A549 (cell line): ENCODE data around the gene HOXB4. TPM values are rescaled to one million over a fixed set of nuclear protein-coding genes. Genes with fewer than 3 reads are reported as not detected.

ENCODE experiments used
- ATAC-seq, 2 experiments: fragments of 200-7000 bp in 1 of 2; fragments of >200 bp in 1 of 2; cut with Nextera tagmentation in 1 of 2; cut with Tn5 transposase in 1 of 2; 3 replicates each; pipeline versions ENCODE4 v1.8.0 to v1.9.1; 2018 to 2020; ENCODE audit warnings: mild to moderate bottlenecking in 1 of 2, moderate library complexity in 1 of 2
- CTCF ChIA-PET: fragments of 300-600 bp; sonication (Branson Sonifier 250); formaldehyde crosslinking; extraction: SDS; loops from one replicate; lab custom pipeline; 2021; ENCODE audit warnings: antibody characterized with exemption, inconsistent platforms; lab: Yijun Ruan, JAX
- POLR2A ChIA-PET: fragments of 350-600 bp; formaldehyde crosslinking; extraction: SDS; loops from one replicate; lab custom pipeline; 2021; ENCODE audit warnings: antibody characterized with exemption, inconsistent platforms; lab: Yijun Ruan, JAX
- DNase-seq, 2 experiments: peaks; one replicate each; pipeline versions ENCODE4 v3.0.0 to v3.0.0-alpha.2; 2011 to 2016; ENCODE audit warnings: low read depth in 1 of 2, low spot score in 1 of 2
- FAIRE-seq: peaks from 2 replicates; lab custom pipeline; 2011; peaks lifted over from hg19 to GRCh38; lab: Jason Lieb, UNC
- H3K27ac ChIP-seq, 2 experiments: fragments of >200 bp; sonication (Bioruptor Twin); formaldehyde crosslinking; 3 replicates each; pipeline ENCODE4 v1.5.1; 2016 to 2017
- H3K4me1 ChIP-seq: fragments of >200 bp; sonication (Bioruptor Twin); formaldehyde crosslinking; 3 replicates; pipeline ENCODE4 v1.6.1; 2016
- H3K4me2 ChIP-seq: fragments of >200 bp; sonication (Bioruptor Twin); formaldehyde crosslinking; 3 replicates; pipeline ENCODE4 v1.6.1; 2016
- H3K4me3 ChIP-seq: fragments of >200 bp; sonication (Bioruptor Twin); formaldehyde crosslinking; 3 replicates; pipeline ENCODE4 v1.5.1; 2016
- H3K9me3 ChIP-seq: fragments of >200 bp; sonication (Bioruptor Twin); formaldehyde crosslinking; 3 replicates; pipeline ENCODE4 v1.6.1; 2016
- BHLHE40 ChIP-seq: IDR thresholded peaks from 2 replicates; pipeline ENCODE4 v1.6.1; 2012; ENCODE audit warnings: low read depth, low read length, inconsistent platforms
- CBX2 ChIP-seq: fragments of 200-600 bp; sonication (generic); IDR thresholded peaks from 2 replicates; pipeline ENCODE4 v1.6.1; 2016; ENCODE audit warnings: low read depth, mild to moderate bottlenecking, borderline replicate concordance
- CHD2 ChIP-seq: fragments of 150-350 bp; IDR thresholded peaks from 2 replicates; pipeline ENCODE4 v1.6.1; 2014; ENCODE audit warnings: low read length; ENCODE audit not compliant: partially characterized antibody
- EHMT2 ChIP-seq: fragments of 200-600 bp; sonication (generic); IDR thresholded peaks from 2 replicates; pipeline ENCODE4 v1.6.1; 2016; ENCODE audit warnings: antibody characterized with exemption, low read depth, mild to moderate bottlenecking, moderate library complexity
- FOSL2 ChIP-seq, 2 experiments: fragments of 450-650 bp in 1 of 2; fragments of >200 bp in 1 of 2; sonication (Bioruptor Twin) in 1 of 2; formaldehyde crosslinking; IDR thresholded peaks; 2 replicates each; pipeline versions ENCODE4 v1.5.0 to v1.6.1; 2016 to 2020; ENCODE audit warnings: mild to moderate bottlenecking in 1 of 2, moderate library complexity in 1 of 2
- FOXS1 ChIP-seq: fragments of 250-450 bp; sonication (Bioruptor Pico); IDR thresholded peaks from 2 replicates; pipeline ENCODE4 v1.5.0; 2020; ENCODE audit warnings: mild to moderate bottlenecking, moderate library complexity
- HOXB13 ChIP-seq: fragments of 250-450 bp; sonication (Bioruptor Pico); IDR thresholded peaks from 2 replicates; pipeline ENCODE4 v1.5.0; 2020; ENCODE audit warnings: low read depth, mild to moderate bottlenecking, moderate library complexity
- HOXB5 ChIP-seq: fragments of 250-450 bp; sonication (Bioruptor Pico); IDR thresholded peaks from 2 replicates; pipeline ENCODE4 v1.5.0; 2020; ENCODE audit warnings: mild to moderate bottlenecking, moderate library complexity
- JUN ChIP-seq, 2 experiments: fragments of >200 bp; sonication (Bioruptor Twin); formaldehyde crosslinking; IDR thresholded peaks; 2 replicates in 1 of 2; 3 replicates in 1 of 2; pipeline ENCODE4 v1.6.1; 2016 to 2017
- PHF8 ChIP-seq: fragments of 200-600 bp; sonication (generic); IDR thresholded peaks from 2 replicates; pipeline ENCODE4 v1.6.1; 2016; ENCODE audit warnings: low read depth, mild to moderate bottlenecking, antibody characterized with exemption, moderate library complexity, borderline replicate concordance
- POLR2A ChIP-seq: IDR thresholded peaks from 2 replicates; pipeline ENCODE4 v1.6.1; 2012; ENCODE audit warnings: mild to moderate bottlenecking, low read length
- RAD21 ChIP-seq, 2 experiments: fragments of >200 bp in 1 of 2; sonication (Bioruptor Twin) in 1 of 2; formaldehyde crosslinking in 1 of 2; IDR thresholded peaks in 1 of 2; conservative IDR thresholded peaks in 1 of 2; 2 replicates in 1 of 2; 3 replicates in 1 of 2; pipeline ENCODE4 v1.6.1; 2012 to 2018; ENCODE audit warnings: inconsistent platforms in 1 of 2
- RARB ChIP-seq: fragments of 250-450 bp; sonication (Bioruptor Pico); IDR thresholded peaks from 2 replicates; pipeline ENCODE4 v1.8.0; 2021; ENCODE audit warnings: mild to moderate bottlenecking, moderate library complexity
- ZNF302 ChIP-seq: fragments of 250-450 bp; sonication (Bioruptor Pico); IDR thresholded peaks from 2 replicates; pipeline ENCODE4 v1.9.0; 2021; ENCODE audit warnings: inconsistent platforms, mild to moderate bottlenecking, moderate library complexity
- ZSCAN20 ChIP-seq: fragments of 250-450 bp; sonication (Bioruptor Pico); IDR thresholded peaks from 2 replicates; pipeline ENCODE4 v1.8.0; 2022; ENCODE audit warnings: mild to moderate bottlenecking, moderate library complexity
- WGBS: methylation state at CpG from one replicate; pipeline ENCODE4 v1.1.6; 2017; ENCODE audit errors: missing lambda C conversion rate; 5-methylcytosine and 5-hydroxymethylcytosine counted together
- polyA plus RNA-seq, 4 experiments: library from polyadenylated mRNA; depleted of rRNA in 3 of 4; stranded (reverse); fragments of >200 nt; fragmentation: RNase III in 1 of 4; extraction: RNeasy Plus Mini Kit Qiagen cat#74134 plus additional on column Dnase treatment in 1 of 4; gene quantifications; 2 replicates in 3 of 4; 3 replicates in 1 of 4; pipeline ENCODE4 v1.2.3, GENCODE V29; 2011 to 2017
- TF ChIP-seq, protein P1 (sequence below): IDR thresholded peaks from 2 replicates; pipeline ENCODE4 v1.6.1; 2012
- TF ChIP-seq, protein P2 (sequence below): fragments of 150-350 bp; IDR thresholded peaks from 2 replicates; pipeline ENCODE4 v1.6.1; 2014; ENCODE audit warnings: low read depth, mild to moderate bottlenecking, low read length
- TF ChIP-seq, protein P3 (sequence below): fragments of >200 bp; sonication (Bioruptor Twin); formaldehyde crosslinking; IDR thresholded peaks from 2 replicates; pipeline ENCODE4 v1.6.1; 2016
- TF ChIP-seq, protein P4 (sequence below): fragments of 200-600 bp; sonication (generic); IDR thresholded peaks from 2 replicates; pipeline ENCODE4 v1.6.1; 2016; ENCODE audit warnings: antibody characterized with exemption, mild to moderate bottlenecking, moderate library complexity

The HOXB4 gene
- polyA plus RNA-seq, 2 of the 4 experiments (the other 2 are of a cell fraction) = 0.30 to 0.74 TPM

DNA sequence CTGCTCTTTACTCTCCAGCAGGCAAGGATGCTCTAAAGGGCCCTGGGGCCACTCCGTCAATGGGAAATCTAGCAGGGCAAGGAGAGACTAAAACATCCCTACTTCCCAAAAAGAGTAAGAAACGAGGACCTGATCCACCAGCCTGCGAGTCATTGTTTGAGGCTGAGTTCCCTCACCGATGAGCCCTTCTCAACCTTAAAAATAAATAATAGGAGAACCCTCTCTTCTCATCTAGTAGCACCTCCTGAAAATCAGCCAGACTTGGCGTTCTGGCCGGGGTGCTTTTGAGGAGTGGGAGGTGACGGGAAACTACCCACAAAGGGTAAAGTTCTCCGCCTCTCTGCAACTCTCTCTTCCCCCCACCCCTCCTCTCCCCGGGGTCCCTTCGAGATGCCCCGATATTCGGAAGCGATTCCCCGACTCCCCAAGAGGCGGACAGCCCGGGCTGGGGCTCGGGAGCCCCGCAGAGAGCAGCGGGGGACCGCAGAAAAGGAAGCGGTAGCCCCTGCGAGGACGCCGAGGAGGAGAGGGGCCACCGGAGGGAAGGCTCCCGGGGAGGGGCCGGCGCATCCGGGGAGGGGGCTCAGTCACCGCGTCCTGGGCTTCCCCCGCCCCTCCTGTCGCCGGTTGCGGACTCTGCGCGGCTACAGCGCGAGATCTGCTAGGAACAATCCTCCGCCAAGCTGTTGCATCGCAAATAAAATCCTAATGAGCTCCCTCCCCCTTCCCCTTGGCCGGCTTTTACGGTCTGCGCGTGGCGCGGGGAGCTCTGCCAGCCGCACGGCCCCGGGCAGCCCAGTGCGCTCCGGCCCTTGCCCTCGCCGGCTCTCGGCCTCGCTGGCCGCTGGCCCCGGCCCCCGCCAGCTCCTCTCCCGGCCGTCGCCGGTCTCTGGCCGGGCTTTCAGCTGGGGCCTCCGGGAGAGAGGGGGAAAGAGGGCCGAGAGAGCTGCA is 46.7 kb upstream of the HOXB4 start (continued):
- TF ChIP-seq JUN (IDR thresholded peaks at IDR 0.05) (0 out of 5 replicates have a peak, but pooled peaks of 1 of the 2 experiments have one; percentile 8), HOXB13 (CRISPR knock-in tag) (no peak), BHLHE40 (no peak), EHMT2 (no peak), ZNF302 (CRISPR knock-in tag) (no peak)
- TF ChIP-seq, protein P1, sequence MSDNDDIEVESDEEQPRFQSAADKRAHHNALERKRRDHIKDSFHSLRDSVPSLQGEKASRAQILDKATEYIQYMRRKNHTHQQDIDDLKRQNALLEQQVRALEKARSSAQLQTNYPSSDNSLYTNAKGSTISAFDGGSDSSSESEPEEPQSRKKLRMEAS = peak; percentile 20
- TF ChIP-seq, protein P2, sequence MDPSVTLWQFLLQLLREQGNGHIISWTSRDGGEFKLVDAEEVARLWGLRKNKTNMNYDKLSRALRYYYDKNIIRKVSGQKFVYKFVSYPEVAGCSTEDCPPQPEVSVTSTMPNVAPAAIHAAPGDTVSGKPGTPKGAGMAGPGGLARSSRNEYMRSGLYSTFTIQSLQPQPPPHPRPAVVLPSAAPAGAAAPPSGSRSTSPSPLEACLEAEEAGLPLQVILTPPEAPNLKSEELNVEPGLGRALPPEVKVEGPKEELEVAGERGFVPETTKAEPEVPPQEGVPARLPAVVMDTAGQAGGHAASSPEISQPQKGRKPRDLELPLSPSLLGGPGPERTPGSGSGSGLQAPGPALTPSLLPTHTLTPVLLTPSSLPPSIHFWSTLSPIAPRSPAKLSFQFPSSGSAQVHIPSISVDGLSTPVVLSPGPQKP = no peak

DNA sequence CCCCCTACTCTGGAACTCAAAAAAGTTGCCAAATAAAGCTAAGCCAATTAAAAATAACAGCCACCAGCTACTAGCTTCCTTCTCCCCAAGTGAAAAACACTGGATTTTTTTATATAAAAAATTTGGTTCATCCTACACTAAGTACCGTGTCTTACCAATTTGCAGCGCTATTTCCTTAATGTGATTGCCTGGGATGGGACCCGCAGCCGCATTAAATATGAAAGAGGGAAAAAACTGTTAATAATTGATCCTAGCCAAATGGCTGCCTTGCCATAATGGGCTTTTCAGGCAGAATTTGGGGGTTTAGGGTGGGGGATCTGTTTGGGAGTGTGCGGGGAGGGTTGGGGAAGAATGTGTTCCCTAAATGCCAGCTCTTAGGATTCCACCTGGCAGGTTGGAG is 46.0 kb upstream of the HOXB4 start:
- peaks cover 15% of the 10 kb centered on the region for H3K4me1 ChIP-seq
- WGBS = 88% methylated on average over 5 of the region's 5 CpGs
- DNase-seq = no peak
- no peak for TF ChIP-seq FOXS1 (CRISPR knock-in tag)
- TF ChIP-seq, protein P3, sequence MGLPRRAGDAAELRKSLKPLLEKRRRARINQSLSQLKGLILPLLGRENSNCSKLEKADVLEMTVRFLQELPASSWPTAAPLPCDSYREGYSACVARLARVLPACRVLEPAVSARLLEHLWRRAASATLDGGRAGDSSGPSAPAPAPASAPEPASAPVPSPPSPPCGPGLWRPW = no peak
- no peak for TF ChIP-seq RAD21 (conservative IDR thresholded peaks at IDR 0.05 in 1 of 2, IDR thresholded peaks at IDR 0.05 in 1 of 2)
- TF ChIP-seq FOSL2 (IDR thresholded peaks at IDR 0.05) = no peak
- TF ChIP-seq FOSL2 (CRISPR knock-in tag; IDR thresholded peaks at IDR 0.05) = no peak
- TF ChIP-seq, protein P4, sequence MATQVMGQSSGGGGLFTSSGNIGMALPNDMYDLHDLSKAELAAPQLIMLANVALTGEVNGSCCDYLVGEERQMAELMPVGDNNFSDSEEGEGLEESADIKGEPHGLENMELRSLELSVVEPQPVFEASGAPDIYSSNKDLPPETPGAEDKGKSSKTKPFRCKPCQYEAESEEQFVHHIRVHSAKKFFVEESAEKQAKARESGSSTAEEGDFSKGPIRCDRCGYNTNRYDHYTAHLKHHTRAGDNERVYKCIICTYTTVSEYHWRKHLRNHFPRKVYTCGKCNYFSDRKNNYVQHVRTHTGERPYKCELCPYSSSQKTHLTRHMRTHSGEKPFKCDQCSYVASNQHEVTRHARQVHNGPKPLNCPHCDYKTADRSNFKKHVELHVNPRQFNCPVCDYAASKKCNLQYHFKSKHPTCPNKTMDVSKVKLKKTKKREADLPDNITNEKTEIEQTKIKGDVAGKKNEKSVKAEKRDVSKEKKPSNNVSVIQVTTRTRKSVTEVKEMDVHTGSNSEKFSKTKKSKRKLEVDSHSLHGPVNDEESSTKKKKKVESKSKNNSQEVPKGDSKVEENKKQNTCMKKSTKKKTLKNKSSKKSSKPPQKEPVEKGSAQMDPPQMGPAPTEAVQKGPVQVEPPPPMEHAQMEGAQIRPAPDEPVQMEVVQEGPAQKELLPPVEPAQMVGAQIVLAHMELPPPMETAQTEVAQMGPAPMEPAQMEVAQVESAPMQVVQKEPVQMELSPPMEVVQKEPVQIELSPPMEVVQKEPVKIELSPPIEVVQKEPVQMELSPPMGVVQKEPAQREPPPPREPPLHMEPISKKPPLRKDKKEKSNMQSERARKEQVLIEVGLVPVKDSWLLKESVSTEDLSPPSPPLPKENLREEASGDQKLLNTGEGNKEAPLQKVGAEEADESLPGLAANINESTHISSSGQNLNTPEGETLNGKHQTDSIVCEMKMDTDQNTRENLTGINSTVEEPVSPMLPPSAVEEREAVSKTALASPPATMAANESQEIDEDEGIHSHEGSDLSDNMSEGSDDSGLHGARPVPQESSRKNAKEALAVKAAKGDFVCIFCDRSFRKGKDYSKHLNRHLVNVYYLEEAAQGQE = no peak
- TF ChIP-seq CHD2 = no peak
- TF ChIP-seq ZNF302 (CRISPR knock-in tag) = no peak
- TF ChIP-seq ZSCAN20 (CRISPR knock-in tag) = no peak
- TF ChIP-seq, protein P1 = no peak
- TF ChIP-seq EHMT2 = no peak
- TF ChIP-seq HOXB5 (CRISPR knock-in tag) = no peak
- TF ChIP-seq CBX2 = no peak
- TF ChIP-seq RARB (CRISPR knock-in tag) = no peak
- TF ChIP-seq POLR2A = no peak
- no peak for TF ChIP-seq PHF8
- peak overlapping the region; percentile 92 for H3K4me2 ChIP-seq
- ChIA-PET CTCF (interaction anchor here (0.9 to 9.7 kb wide), 13 partner anchors 8 to 544 kb away, joined by 3 to 84 read pairs (median 4); no protein-coding TSS in a partner anchor), POLR2A (interaction anchor here (2.3 to 2.9 kb wide), 3 partner anchors 10 to 576 kb away, joined by 12 to 45 read pairs (median 30); partner anchors contain the start of genes HOXB8 and NFE2L1)
- FAIRE-seq = no peak
- ATAC-seq = no peak
- peak overlapping the region; percentile 72 for H3K4me3 ChIP-seq
- H3K9me3 ChIP-seq = no peaks in the 10 kb centered on the region
- no peak overlapping the region; a peak in 2 of 6 replicates for H3K27ac ChIP-seq
